GM23338 (cell line): ENCODE results near the gene AQP6. TPM values are rescaled to one million over a fixed set of nuclear protein-coding genes. Genes with fewer than 3 reads are reported as not detected.

ENCODE experiments used
- ATAC-seq: fragments of 200-7000 bp; cut with Tn5 transposase; 3 replicates; pipeline ENCODE4 v1.9.1; 2020
- DNase-seq: peaks from one replicate; pipeline ENCODE4 v3.0.0-alpha.2; 2015; ENCODE audit warnings: low spot score
- H2AFZ ChIP-seq: fragments of 200-600 bp; sonication (generic); 2 replicates; pipeline ENCODE4 v1.8.0; 2016; ENCODE audit warnings: antibody characterized with exemption, mild to moderate bottlenecking, moderate library complexity
- H3F3A ChIP-seq: fragments of 200-600 bp; sonication (generic); replicated peaks from 2 replicates; pipeline ENCODE4 v1.8.0; 2017; ENCODE audit warnings: antibody characterized with exemption, mixed run types, low read depth
- H3K27ac ChIP-seq: fragments of 200-600 bp; sonication (generic); 2 replicates; pipeline ENCODE4 v1.6.1; 2016; ENCODE audit warnings: low read depth
- H3K27me3 ChIP-seq: fragments of 200-600 bp; sonication (generic); 2 replicates; pipeline ENCODE4 v1.8.0; 2016; ENCODE audit warnings: mild to moderate bottlenecking, mixed run types, moderate library complexity; ENCODE audit not compliant: insufficient read depth
- H3K36me3 ChIP-seq: fragments of 200-600 bp; sonication (generic); 2 replicates; pipeline ENCODE4 v1.8.0; 2016; ENCODE audit warnings: mild to moderate bottlenecking; ENCODE audit not compliant: insufficient read depth
- H3K4me1 ChIP-seq: fragments of 200-600 bp; sonication (generic); 2 replicates; pipeline ENCODE4 v1.8.0; 2016; ENCODE audit warnings: mild to moderate bottlenecking, moderate library complexity; ENCODE audit not compliant: insufficient read depth
- H3K4me2 ChIP-seq: fragments of 200-600 bp; sonication (generic); 2 replicates; pipeline ENCODE4 v1.7.1; 2017; ENCODE audit warnings: mixed run types
- H3K4me3 ChIP-seq: fragments of 200-600 bp; sonication (generic); 2 replicates; pipeline ENCODE4 v1.6.1; 2016; ENCODE audit warnings: mixed run types
- H3K79me2 ChIP-seq: fragments of 200-600 bp; sonication (generic); replicated peaks from 2 replicates; pipeline ENCODE4 v1.8.0; 2017; ENCODE audit warnings: mild to moderate bottlenecking; ENCODE audit not compliant: insufficient read depth
- H3K9me2 ChIP-seq: fragments of 200-600 bp; sonication (generic); 2 replicates; pipeline ENCODE4 v1.8.0; 2017; ENCODE audit not compliant: insufficient read depth
- H4K20me1 ChIP-seq: fragments of 200-600 bp; sonication (generic); replicated peaks from 2 replicates; pipeline ENCODE4 v1.8.0; 2017; ENCODE audit warnings: mild to moderate bottlenecking; ENCODE audit not compliant: insufficient read depth
- H3K27ac Mint-ChIP-seq: 2 replicates; pipeline ENCODE4 v1.8.0; 2020; ENCODE audit warnings: inconsistent platforms, mild to moderate bottlenecking, moderate library complexity, mixed read lengths
- H3K27me3 Mint-ChIP-seq: 3 replicates; pipeline ENCODE4 v1.8.0; 2022; ENCODE audit warnings: low read depth, mild to moderate bottlenecking, moderate library complexity, mixed read lengths, inconsistent platforms; ENCODE audit not compliant: insufficient read depth, poor library complexity
- H3K36me3 Mint-ChIP-seq: 3 replicates; pipeline ENCODE4 v1.8.0; 2021; ENCODE audit warnings: low read depth, mild to moderate bottlenecking, inconsistent platforms, moderate library complexity, mixed read lengths
- H3K4me1 Mint-ChIP-seq: 3 replicates; pipeline ENCODE4 v1.8.0; 2020; ENCODE audit warnings: mild to moderate bottlenecking, inconsistent platforms, mixed read lengths
- H3K4me3 Mint-ChIP-seq: 3 replicates; pipeline ENCODE4 v1.8.0; 2021; ENCODE audit warnings: moderate library complexity, mild to moderate bottlenecking, inconsistent platforms, mixed read lengths
- H3K9me3 Mint-ChIP-seq: 3 replicates; pipeline ENCODE4 v1.8.0; 2020; ENCODE audit warnings: moderate library complexity, mild to moderate bottlenecking, inconsistent platforms, mixed read lengths
- CREB1 ChIP-seq: fragments of 250-450 bp; sonication (Bioruptor Pico); IDR thresholded peaks from 2 replicates; pipeline ENCODE4 v1.5.0; 2020; ENCODE audit warnings: low read depth, mild to moderate bottlenecking, moderate library complexity
- CTCF ChIP-seq, 2 experiments: fragments of 200-600 bp in 1 of 2; sonication (generic) in 1 of 2; conservative IDR thresholded peaks; 2 replicates each; pipeline versions ENCODE4 v1.5.1 to v1.6.1; 2016 to 2017; ENCODE audit warnings: antibody characterized with exemption in 2 of 2, low read depth in 2 of 2, mild to moderate bottlenecking in 2 of 2, moderate library complexity in 1 of 2
- ETS1 ChIP-seq: IDR thresholded peaks from 2 replicates; pipeline ENCODE4 v1.6.1; 2016; ENCODE audit warnings: antibody characterized with exemption
- EZH2 ChIP-seq: fragments of 200-600 bp; sonication (generic); IDR thresholded peaks from one replicate; pipeline ENCODE4 v1.8.0; 2017; ENCODE audit warnings: antibody characterized with exemption, mild to moderate bottlenecking, low read depth; ENCODE audit not compliant: unreplicated experiment
- EZH2phosphoT487 ChIP-seq: fragments of 200-600 bp; sonication (generic); IDR thresholded peaks from one replicate; pipeline ENCODE4 v1.8.1; 2018; ENCODE audit warnings: antibody characterized with exemption; ENCODE audit not compliant: unreplicated experiment
- JUNB ChIP-seq: IDR thresholded peaks from one replicate; pipeline ENCODE4 v1.6.1; 2016; ENCODE audit warnings: antibody characterized with exemption; ENCODE audit not compliant: unreplicated experiment
- NANOG ChIP-seq: IDR thresholded peaks from 2 replicates; pipeline ENCODE4 v1.6.1; 2016; ENCODE audit warnings: antibody characterized with exemption, borderline replicate concordance
- POLR2AphosphoS5 ChIP-seq: IDR thresholded peaks from 2 replicates; pipeline ENCODE4 v1.6.1; 2016; ENCODE audit warnings: antibody characterized with exemption, low read depth
- REST ChIP-seq: IDR thresholded peaks from one replicate; pipeline ENCODE4 v1.6.1; 2018; ENCODE audit warnings: antibody characterized with exemption; ENCODE audit not compliant: unreplicated experiment
- STAT1 ChIP-seq: IDR thresholded peaks from one replicate; pipeline ENCODE4 v1.6.1; 2016; ENCODE audit warnings: antibody characterized with exemption; ENCODE audit not compliant: unreplicated experiment
- ZNF114 ChIP-seq: fragments of 250-450 bp; sonication (Bioruptor Pico); IDR thresholded peaks from 2 replicates; pipeline ENCODE4 v1.5.0; 2020; ENCODE audit warnings: mild to moderate bottlenecking, moderate library complexity
- ZNF331 ChIP-seq: fragments of 250-450 bp; sonication (Bioruptor Pico); IDR thresholded peaks from 2 replicates; pipeline ENCODE4 v1.5.0; 2020; ENCODE audit warnings: low read depth, mild to moderate bottlenecking, moderate library complexity
- ZNF462 ChIP-seq: fragments of 250-450 bp; sonication (Bioruptor Pico); IDR thresholded peaks from 2 replicates; pipeline ENCODE4 v1.5.0; 2020; ENCODE audit warnings: mild to moderate bottlenecking, moderate library complexity
- polyA plus RNA-seq: library from polyadenylated mRNA; unstranded; fragments of >200 nt; fragmentation: Nextera tagmentation; extraction: Ambion mirVana; gene quantifications from 2 replicates; pipeline ENCODE4 v1.2.1, GENCODE V29; 2016
- total RNA-seq: library from RNA; depleted of rRNA; stranded (reverse); fragments of >200 nt; shearing (Covaris generic); gene quantifications from 2 replicates; pipeline ENCODE4 v1.2.3, GENCODE V29; 2014

The AQP6 gene
- total and polyA plus RNA-seq, 2 experiments from 2014 or later, result 0.08 TPM; not detected in 1

- no peaks in the 10 kb centered on the region for H3K79me2 ChIP-seq
- H3K27me3 ChIP-seq, result no peaks in the 10 kb centered on the region
- H3K4me1 ChIP-seq, result no peaks in the 10 kb centered on the region
- H2AFZ ChIP-seq, result no peak overlapping the region
- no peak overlapping the region for H3K4me2 ChIP-seq
- peaks cover 35% of the 10 kb centered on the region for H3K36me3 Mint-ChIP-seq
- no peak for TF ChIP-seq EZH2phosphoT487
- TF ChIP-seq NANOG, result no peak
- no peak for TF ChIP-seq STAT1
- no peak for TF ChIP-seq REST
- TF ChIP-seq ZNF462, result no peak
- TF ChIP-seq ZNF114 (CRISPR knock-in tag), result no peak
- TF ChIP-seq CTCF (conservative IDR thresholded peaks at IDR 0.05; ENCODE audit: low read depth in 2 of 2), result no peak
- TF ChIP-seq ETS1, result no peak
- no peak for TF ChIP-seq JUNB
- TF ChIP-seq POLR2AphosphoS5, result no peak
- no peak for TF ChIP-seq ZNF331
- TF ChIP-seq EZH2, result no peak
- TF ChIP-seq CREB1 (CRISPR knock-in tag), result no peak
- H3K27ac ChIP-seq, result no peak overlapping the region
- H4K20me1 ChIP-seq, result peaks cover 3% of the 10 kb centered on the region; the same call in 1 of the 2 replicates
- H3K27me3 Mint-ChIP-seq, result no peaks in the 10 kb centered on the region
- peaks cover 19% of the 10 kb centered on the region; the same call in 1 of the 2 replicates for H3K36me3 ChIP-seq
- no peaks in the 10 kb centered on the region for H3K9me3 Mint-ChIP-seq
- no peaks in the 10 kb centered on the region for H3K4me1 Mint-ChIP-seq
- H3F3A ChIP-seq, result no peaks in the 10 kb centered on the region
- H3K27ac Mint-ChIP-seq, result no peak overlapping the region
- no peaks in the 10 kb centered on the region for H3K9me2 ChIP-seq
- DNase-seq, result no peak
- no peak overlapping the region for H3K4me3 Mint-ChIP-seq
- ATAC-seq, result no peak
- no peak overlapping the region for H3K4me3 ChIP-seq
These were observed 32.4 kb downstream of the AQP6 start for GRCh38 chr12:50005175-50005574.
